AG09319 (cell line): ENCODE measurements around the gene PXK.
"Not testable (repeated sequence)": the region's sequence is repeated elsewhere in the genome, so short reads cannot be mapped to it uniquely, and the experiment has no call there.

ENCODE experiments used
- DNase-seq: peaks from one replicate; pipeline ENCODE4 v3.0.0-alpha.2; 2010; ENCODE audit warnings: low read depth; ENCODE audit errors: extremely low read depth
- CTCF ChIP-seq: IDR thresholded peaks from 2 replicates; pipeline ENCODE4 v1.5.1; 2011; ENCODE audit warnings: low read depth, mild to moderate bottlenecking, inconsistent platforms, low read length, moderate library complexity

Gene PXK

DNA sequence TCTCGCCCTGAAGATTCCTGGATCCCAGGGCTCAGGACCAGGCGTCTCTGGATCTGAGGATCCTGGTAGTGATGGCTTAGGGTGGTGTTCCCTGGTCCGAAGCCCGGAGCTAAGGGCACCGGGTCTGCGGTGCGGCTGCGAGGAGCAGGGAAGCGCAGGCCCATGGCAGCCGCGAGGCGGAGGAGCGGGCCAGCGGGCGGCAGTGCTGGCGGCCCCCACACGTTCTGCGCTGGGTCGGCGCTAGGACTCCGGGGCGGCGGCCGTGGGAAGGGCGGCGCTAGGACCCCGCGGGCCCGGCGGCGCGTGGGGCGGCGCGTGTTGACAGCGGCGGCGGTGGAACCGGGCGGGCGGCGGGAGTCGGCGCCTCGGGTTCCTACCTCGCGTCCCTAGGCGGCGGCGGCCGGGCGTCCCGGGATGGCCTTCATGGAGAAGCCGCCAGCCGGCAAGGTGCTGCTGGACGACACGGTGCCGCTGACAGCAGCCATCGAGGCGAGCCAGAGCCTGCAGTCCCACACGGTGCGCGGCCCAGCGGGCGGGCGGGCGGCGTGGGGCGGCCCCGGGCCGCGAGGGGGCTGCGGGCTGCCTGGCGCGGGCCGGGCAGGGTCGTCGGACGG, at the start of gene PXK:
TSS of gene PXK (plus strand) at position 318 of the 614 bp plus-strand sequence. CDS start at position 415, 97 bp downstream.
- DNase-seq, result peak; percentile 50

DNA sequence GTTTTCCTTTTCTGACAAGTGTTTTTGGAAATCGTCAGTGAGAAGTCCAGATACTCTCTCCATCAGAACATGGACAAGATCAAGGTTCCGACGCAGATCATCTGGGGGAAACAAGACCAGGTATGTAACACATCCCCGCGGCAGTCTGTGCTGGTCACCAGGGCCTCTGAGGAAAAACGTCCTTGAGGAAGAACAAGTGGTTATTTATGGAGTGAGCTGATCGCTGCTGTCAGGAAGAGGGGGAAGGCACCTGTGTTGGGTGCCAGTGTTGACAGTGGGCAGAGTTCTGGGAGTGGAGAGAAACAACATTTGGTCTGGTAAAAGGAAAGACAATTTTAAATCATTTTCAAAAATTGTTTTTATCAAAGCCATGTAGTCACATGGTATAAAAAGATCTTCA, 47.4 kb upstream of the PXK start:
- no peak for DNase-seq
- TF ChIP-seq CTCF, result no peak

More for the DNA sequence above, at the start of gene PXK:
- TF ChIP-seq CTCF, result no peak; the same call in 1 of the 2 replicates

DNA sequence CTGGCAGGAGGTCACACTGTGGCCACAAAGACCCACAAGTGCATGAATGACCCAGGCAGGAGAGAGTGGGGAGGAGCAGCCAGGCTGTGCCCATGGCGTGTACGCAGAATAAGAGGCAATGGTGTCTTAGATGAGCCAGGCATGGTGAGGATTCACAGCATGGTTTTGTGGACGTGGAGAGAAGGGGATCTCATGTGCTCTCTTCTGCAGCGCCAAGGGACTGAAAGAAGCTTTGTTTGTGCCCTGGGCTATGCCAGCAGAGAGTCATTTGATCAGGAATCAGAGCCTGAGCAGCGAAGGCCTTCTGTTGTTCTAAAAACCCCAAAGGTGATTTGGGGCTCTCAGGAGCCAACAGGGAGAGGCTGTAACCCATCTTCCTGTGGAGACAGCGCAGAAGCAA, 45.3 kb upstream of the PXK start:
- DNase-seq, result no peak
- no peak for TF ChIP-seq CTCF

DNA sequence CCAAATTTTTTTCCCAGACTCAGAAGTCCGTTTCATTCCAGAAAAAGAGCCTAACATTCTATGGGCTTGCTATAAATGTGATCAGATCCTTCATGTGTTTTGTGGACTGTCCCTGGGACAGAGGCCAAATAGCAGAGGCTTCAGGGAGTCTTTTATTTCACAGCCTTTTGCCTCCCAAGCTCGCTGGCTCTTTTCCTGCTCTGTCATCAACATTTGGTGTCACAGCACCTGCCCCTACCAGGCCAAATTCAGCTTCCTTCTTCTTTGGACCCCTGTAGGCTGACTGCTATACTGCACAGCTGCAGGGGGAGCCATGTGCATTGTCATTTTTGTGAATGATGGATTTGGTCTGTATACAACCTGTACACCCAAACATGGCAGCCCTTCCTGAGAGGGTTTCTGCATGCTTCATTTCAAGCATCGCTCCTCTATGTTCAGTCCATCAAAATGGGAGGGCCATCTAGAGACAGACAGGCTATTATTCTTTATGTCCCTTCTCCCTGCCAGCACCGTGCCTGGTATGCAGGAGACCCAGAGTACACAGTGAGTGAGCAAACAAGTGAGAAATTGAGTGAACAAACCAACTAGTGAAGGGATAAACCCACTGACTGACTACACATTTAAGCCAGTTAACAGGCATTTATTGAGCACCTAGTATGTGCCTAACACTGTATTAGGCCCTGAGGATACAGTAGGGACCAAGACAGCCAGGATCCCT, 44.5 kb upstream of the PXK start:
- TF ChIP-seq CTCF, result no peak
- DNase-seq, result no peak

- not testable (repeated sequence) for DNase-seq
Observed at GRCh38 chr3:58288964-58289613, 43.6 kb upstream of the PXK start.

- DNase-seq, result not testable (repeated sequence)
Observed at GRCh38 chr3:58290446-58290845, 42.2 kb upstream of the PXK start.

GRCh38 chr3:58291671-58292338, 40.9 kb upstream of the PXK start:
- TF ChIP-seq CTCF, result no peak
- DNase-seq, result no peak

GRCh38 chr3:58292866-58293265, 39.8 kb upstream of the PXK start:
- no peak for TF ChIP-seq CTCF
- no peak for DNase-seq
